GM12891 (cell line): ENCODE data around the gene ATG16L1.

Experiments used
- POLR2A ChIP-seq: IDR thresholded peaks from 2 replicates; pipeline ENCODE4 v1.6.1; 2011; ENCODE audit warnings: low read depth, low read length, control low read depth
- POLR2AphosphoS5 ChIP-seq: IDR thresholded peaks from 2 replicates; pipeline ENCODE4 v1.6.1; 2011; ENCODE audit warnings: low read depth, low read length, control low read depth
- POU2F2 ChIP-seq: IDR thresholded peaks from 2 replicates; pipeline ENCODE4 v1.6.1; 2011; ENCODE audit warnings: low read depth, mild to moderate bottlenecking, control low read depth, low read length, moderate library complexity
- SPI1 ChIP-seq: IDR thresholded peaks from 2 replicates; pipeline ENCODE4 v1.6.1; 2011; ENCODE audit warnings: low read depth, low read length, control low read depth
- TAF1 ChIP-seq: IDR thresholded peaks from 2 replicates; pipeline ENCODE4 v1.6.1; 2011; ENCODE audit warnings: low read depth, low read length, control low read depth

DNA sequence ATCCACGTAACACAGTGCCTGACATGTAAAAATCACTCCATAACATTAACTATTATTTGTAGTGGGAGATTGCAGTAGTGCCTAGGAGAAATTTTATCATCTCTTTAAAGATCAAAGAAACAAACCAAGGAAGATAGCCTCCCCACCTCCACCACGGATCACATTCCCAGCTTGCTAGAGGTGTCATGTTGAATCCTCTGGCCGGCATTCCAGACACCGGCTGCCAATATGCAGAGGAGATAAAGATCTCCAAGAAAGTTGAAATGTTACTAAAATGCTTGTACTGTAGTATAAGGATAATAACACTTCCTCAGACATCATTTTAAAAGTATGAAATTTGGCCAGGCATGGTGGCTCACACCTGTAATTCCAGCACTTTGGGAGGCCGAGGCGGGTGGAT lies 6.1 kb upstream of the ATG16L1 start:
- no peak for TF ChIP-seq POLR2AphosphoS5
- TF ChIP-seq POLR2A = no peak
- TF ChIP-seq SPI1 = no peak
- no peak for TF ChIP-seq TAF1
- no peak for TF ChIP-seq POU2F2
